Ishikawa (cell line): ENCODE data around the gene WNT7B.

Experiments used
- CEBPB ChIP-seq: IDR thresholded peaks from 2 replicates; pipeline ENCODE4 v1.6.1; 2012
- CREB1 ChIP-seq: IDR thresholded peaks from 2 replicates; pipeline ENCODE4 v1.6.1; 2012; ENCODE audit warnings: low read depth
- EGR1 ChIP-seq: IDR thresholded peaks from 2 replicates; pipeline ENCODE4 v1.6.1; 2012
- EP300 ChIP-seq: IDR thresholded peaks from 2 replicates; pipeline ENCODE4 v1.6.1; 2012; ENCODE audit warnings: borderline replicate concordance
- FOXM1 ChIP-seq: IDR thresholded peaks from 2 replicates; pipeline ENCODE4 v1.6.1; 2012; ENCODE audit warnings: low read depth, borderline replicate concordance
- MAX ChIP-seq: IDR thresholded peaks from 2 replicates; pipeline ENCODE4 v1.6.1; 2012
- NFIC ChIP-seq: IDR thresholded peaks from 2 replicates; pipeline ENCODE4 v1.6.1; 2012
- RAD21 ChIP-seq: IDR thresholded peaks from 2 replicates; pipeline ENCODE4 v1.6.1; 2012; ENCODE audit warnings: low read depth
- REST ChIP-seq: IDR thresholded peaks from 2 replicates; pipeline ENCODE4 v1.6.1; 2012; ENCODE audit warnings: low read depth, mild to moderate bottlenecking
- TAF1 ChIP-seq: IDR thresholded peaks from 2 replicates; pipeline ENCODE4 v1.6.1; 2012; ENCODE audit warnings: low read depth, mild to moderate bottlenecking
- TCF12 ChIP-seq: IDR thresholded peaks from 2 replicates; pipeline ENCODE4 v1.6.1; 2012; ENCODE audit warnings: low read depth
- TEAD4 ChIP-seq: IDR thresholded peaks from 2 replicates; pipeline ENCODE4 v1.6.1; 2012
- USF1 ChIP-seq: IDR thresholded peaks from 2 replicates; pipeline ENCODE4 v1.6.1; 2012
- YY1 ChIP-seq: IDR thresholded peaks from 2 replicates; pipeline ENCODE4 v1.6.1; 2012; ENCODE audit warnings: low read depth
- ZBTB7A ChIP-seq: IDR thresholded peaks from 2 replicates; pipeline ENCODE4 v1.6.1; 2012; ENCODE audit warnings: low read depth

WNT7B gene

GRCh38 chr22:46009730-46010129 is 32.8 kb upstream of the WNT7B start:
- TF ChIP-seq EP300 = no peak
- peak; percentile 82 for TF ChIP-seq YY1

- TF ChIP-seq MAX = no peak
- TF ChIP-seq EGR1 = no peak
- no peak for TF ChIP-seq TAF1
- TF ChIP-seq YY1 = no peak
- TF ChIP-seq ZBTB7A = no peak
- TF ChIP-seq USF1 = no peak
- no peak for TF ChIP-seq REST
- TF ChIP-seq TEAD4 = no peak
- no peak for TF ChIP-seq CREB1
- TF ChIP-seq RAD21 = no peak
- TF ChIP-seq CEBPB = no peak
- TF ChIP-seq TCF12 = no peak
- TF ChIP-seq NFIC = no peak
- no peak for TF ChIP-seq EP300
- no peak for TF ChIP-seq FOXM1
These were observed 32.1 kb upstream of the WNT7B start for GRCh38 chr22:46008836-46009596.

- TF ChIP-seq TCF12 (no peak), TAF1 (no peak), NFIC (no peak), CREB1 (no peak), REST (no peak), MAX (no peak), YY1 (no peak), FOXM1 (no peak)
These were observed 31.3 kb upstream of the WNT7B start for GRCh38 chr22:46008291-46008690.

- TF ChIP-seq CEBPB = 0 out of 2 replicates have a peak, but pooled peaks have one; percentile 42
- TF ChIP-seq CREB1 = peak; percentile 67; the same call in 1 of the 2 replicates
- TF ChIP-seq FOXM1 = peak; percentile 59; the same call in 1 of the 2 replicates
- peak; percentile 91 for TF ChIP-seq YY1
- TF ChIP-seq TCF12 = peak; percentile 97
- peak; percentile 83 for TF ChIP-seq ZBTB7A
- peak; percentile 42; the same call in 1 of the 2 replicates for TF ChIP-seq USF1
- TF ChIP-seq EP300 = peak; percentile 93
- no peak for TF ChIP-seq REST
- no peak; the same call in 1 of the 2 replicates for TF ChIP-seq TAF1
- peak; percentile 85 for TF ChIP-seq NFIC
- peak; percentile 87 for TF ChIP-seq MAX
- TF ChIP-seq TEAD4 = peak; percentile 88
- TF ChIP-seq RAD21 = no peak
- peak; percentile 71 for TF ChIP-seq EGR1
These were observed 30.9 kb upstream of the WNT7B start for GRCh38 chr22:46007848-46008261.
